ENCODE results near the gene PORCN. TPM values are rescaled to one million over a fixed set of nuclear protein-coding genes. Genes with fewer than 3 reads are reported as not detected.

PORCN gene
- 19.3 and 19.9 TPM in 2 replicates for total RNA-seq

DNA sequence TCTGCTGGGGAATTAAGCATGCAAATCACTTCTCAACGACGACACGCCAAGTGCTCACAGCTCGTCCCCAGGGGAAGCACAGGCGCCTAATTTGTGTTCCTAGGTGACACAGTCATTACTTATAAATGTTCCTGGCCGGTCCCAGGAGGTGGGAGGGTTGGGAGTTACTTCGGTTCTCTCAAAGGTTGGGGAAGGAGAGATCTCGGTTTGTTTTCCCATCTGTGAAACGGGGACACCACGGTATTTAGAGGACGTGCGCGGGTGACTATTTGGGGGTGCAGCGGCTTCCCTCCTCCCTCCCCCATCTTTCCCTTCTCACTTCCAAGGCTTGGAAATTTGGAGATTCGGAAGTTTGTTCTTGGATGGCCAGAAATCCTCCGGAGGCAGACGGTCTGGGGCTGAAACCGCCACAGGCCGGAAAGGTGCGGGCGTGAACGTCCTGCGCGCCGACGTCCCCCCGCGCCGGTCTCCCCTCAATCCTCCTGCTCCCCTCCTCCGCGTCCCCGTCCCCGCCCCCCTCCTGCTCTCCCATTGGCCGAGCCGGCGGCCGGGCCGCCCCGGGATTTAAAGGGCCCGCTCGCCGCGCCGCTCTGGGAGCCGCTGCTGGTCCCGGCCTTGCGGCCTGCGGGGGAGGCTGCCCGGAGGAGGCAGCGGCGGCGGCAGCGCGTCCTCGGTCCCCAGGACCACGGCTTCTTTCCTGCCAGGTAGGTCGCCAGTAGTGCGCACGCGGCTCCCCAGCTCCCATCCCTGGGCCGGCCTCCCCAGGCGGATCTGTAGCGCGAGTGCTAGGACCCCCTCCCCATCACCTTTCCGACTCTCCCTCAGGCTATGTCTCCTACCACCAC, at the start of gene PORCN:
PORCN (plus strand) TSS at position 593 of the 845 bp plus-strand sequence. CDS start 829 bp downstream, outside the sequence.

DNA sequence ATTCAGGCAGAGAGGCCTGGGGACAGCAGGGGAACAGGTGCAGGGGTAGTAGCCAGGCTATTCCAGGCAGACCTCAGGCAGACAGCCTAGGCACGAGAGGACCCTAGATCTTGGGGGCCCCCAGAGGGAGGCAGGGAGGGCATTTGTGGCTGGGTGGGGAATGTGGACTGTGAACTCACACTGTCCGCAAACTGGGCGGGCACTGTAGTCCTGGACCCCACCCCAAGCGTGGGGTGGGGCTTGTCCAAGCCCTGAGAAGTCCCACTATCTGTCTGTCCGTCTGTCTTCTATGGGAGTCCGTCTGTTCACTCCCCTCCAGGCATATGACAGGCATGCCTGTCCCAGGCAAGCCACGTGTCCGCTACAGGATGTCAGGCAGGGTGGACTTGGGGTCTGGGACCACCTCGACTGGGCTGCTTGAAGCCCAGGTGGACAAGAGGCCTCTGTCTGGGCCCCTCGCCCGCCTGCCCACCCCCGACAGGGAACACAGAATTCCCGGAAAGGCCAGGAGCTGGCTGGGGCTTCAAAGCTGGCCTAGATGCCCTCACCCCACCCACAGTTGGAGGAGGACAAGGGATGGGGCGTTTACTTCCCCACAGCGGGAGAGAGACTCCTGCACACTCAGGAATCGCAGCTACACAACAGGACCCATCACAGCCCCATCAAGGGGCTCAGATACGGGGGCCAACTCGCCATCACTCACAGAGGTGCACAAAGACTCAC, 38.5 kb upstream of the PORCN start, which contains the start of gene SLC38A5:
SLC38A5 (minus strand) TSS at position 151 of the 723 bp plus-strand sequence. CDS start 2,336 bp downstream, outside the sequence.

DNA sequence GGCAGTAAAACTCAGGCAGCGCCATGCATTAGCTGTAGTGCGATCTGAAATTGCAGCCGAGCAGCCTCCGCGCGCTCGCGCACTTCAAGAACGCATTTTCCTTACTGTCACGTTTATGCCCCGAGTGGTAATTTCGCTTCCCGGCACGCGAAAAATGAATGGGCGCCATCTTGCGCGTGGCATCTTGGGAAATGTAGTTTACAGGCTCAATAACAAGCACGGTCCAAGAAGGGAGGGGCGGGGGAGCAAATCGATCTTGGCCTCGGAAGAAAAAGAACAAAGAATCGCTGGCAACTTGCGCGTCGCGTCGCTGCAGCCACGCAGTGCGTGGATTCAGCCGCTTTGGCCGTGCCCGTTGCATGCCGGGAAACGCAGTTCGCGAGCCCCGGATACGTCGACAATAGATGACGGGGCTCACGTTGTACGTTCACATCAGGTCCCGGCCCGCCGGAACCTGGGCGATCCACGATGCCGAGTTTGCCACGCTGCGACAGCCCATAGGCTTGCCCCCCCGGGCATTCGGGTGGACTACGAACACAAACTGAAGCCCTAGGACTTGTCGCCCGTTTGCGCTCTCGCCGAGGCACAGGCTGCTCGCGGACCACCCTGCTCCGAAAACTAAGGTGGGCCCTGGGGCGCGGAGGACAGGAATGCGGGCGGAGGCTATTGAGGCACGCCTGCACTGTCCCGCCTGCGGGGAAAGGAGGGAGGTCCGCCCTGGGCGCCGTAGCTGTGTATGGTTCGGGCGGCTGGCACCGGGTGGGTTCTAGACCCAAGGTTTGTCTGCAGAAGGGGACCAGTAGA, 32.8 kb upstream of the PORCN start, which contains the start of gene FTSJ1:
FTSJ1 (plus strand) TSS at position 426 of the 804 bp plus-strand sequence. CDS start 1,849 bp downstream, outside the sequence.

DNA sequence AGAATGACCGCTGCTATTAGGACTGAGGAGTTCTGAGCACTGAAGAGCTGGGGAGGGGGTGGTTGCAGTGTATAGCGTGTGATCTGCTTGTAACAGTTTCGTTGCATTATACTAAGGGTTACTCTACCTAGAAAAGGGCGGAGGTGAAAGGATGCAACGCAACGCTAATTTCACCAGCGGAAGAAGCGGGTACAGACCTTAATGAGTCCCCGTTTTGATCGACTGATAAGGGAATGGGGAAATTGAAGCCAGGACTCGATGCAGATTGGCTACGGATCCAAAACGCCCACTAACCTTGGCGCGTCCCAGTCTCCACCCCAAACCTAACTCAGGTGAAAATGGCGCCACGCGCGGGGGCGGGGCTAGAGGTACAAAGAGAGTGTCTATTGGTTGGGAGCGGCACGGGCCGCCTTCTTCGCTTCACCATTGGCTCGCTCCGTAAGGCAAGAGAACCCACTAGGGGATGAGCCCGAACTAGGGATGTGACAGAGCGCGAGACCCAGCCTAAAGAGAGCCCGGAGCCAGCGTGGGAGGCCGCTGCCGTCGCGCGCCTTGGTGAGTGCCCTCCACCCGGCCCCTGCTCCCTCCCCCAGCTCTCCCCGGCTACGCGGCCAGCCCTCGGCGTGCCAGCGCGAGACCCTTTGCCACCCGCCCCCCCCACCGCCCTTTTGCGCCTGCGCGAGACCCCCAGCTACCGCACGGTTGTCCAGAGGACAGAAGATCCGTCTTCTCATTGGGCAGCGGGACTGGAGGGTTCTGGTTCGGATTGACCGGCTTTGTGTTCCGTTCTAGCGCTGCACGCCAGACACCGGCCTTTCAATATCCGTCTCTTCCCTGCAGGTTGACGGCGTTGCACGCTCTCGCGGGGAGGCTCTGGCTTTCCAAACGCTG, 12.8 kb downstream of the PORCN start, which contains the start of gene EBP:
EBP (plus strand) TSS at position 456 of the 891 bp plus-strand sequence. CDS start 1,964 bp downstream, outside the sequence.

DNA sequence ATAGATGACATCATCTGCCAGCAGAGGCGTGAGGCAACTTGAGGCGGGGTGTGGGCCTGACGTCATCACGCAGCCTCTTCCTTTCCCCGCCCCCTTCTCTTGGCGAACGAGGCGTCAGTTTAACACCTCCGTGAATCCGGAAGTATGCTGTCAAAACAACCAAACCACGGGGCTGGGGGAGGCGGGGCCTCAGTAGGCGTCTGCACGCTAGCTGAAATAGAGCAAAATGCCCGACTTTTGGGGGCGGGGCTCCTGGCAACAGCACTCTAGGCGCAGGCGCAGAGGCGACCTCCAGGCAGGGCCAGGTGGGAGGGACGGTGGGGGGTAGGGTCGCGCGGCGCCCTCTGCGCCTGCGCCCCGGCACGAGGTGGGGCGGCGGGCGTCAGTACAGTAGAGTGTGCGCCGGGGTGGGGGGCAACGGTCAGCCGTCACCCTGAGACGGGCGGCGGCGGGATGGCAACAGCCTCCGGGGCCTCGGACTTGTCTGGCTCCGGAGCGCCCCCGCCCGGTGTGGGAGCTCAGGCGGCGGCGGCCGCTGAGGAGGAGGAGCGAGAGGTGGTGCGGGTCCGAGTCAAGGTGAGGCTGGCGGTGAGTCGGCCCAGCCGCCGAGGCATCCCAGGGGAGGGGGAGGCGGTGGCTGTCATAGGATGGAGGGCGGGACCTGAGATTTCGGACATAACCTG, 30.7 kb downstream of the PORCN start, which contains the start of gene TBC1D25:
TBC1D25 (plus strand) TSS at position 370 of the 683 bp plus-strand sequence; CDS start at position 454, 84 bp downstream.

Other genes starting within 250 kb of the PORCN start
- not detected in 2 replicates for gene SSX3, start 152.3 kb upstream of the PORCN start, total RNA-seq
- not detected in 2 replicates for gene SSX4, start 125.5 kb upstream of the PORCN start, total RNA-seq
- not detected in 2 replicates for gene SSX4B, start 97.0 kb upstream of the PORCN start, total RNA-seq
- gene SLC38A5, start 38.7 kb upstream of the PORCN start, total RNA-seq: 28.0 and 75.9 TPM in 2 replicates
- gene FTSJ1, start 32.8 kb upstream of the PORCN start, total RNA-seq: 72.1 and 146 TPM in 2 replicates
- gene EBP, start 12.8 kb downstream of the PORCN start, total RNA-seq: 71.2 and 154 TPM in 2 replicates
- gene TBC1D25, start 30.7 kb downstream of the PORCN start, total RNA-seq: 10.3 and 10.5 TPM in 2 replicates
- 143 and 161 TPM in 2 replicates for gene RBM3, start 65.5 kb downstream of the PORCN start, total RNA-seq
- gene WDR13, start 88.5 kb downstream of the PORCN start, total RNA-seq: 99.2 and 124 TPM in 2 replicates
- gene WAS, start 174.8 kb downstream of the PORCN start, total RNA-seq: 0.38 TPM in 1 of 2 replicates, not detected in the other
- 3.9 and 29.8 TPM in 2 replicates for gene SUV39H1, start 187.7 kb downstream of the PORCN start, total RNA-seq

Measured in mesangial cell (primary cell).